DLD1 (cell line): ENCODE measurements around the gene PCDHB6.
"Not testable (repeated sequence)": the region's sequence is repeated elsewhere in the genome, so short reads cannot be mapped to it uniquely, and the experiment has no call there.

ENCODE experiments used
- in situ Hi-C: cut with HindIII; loops from 2 replicates; pipeline ENCODE4 v1.10.0; 2017; ENCODE audit warnings: low sequenced_read_pairs

Gene PCDHB6

DNA sequence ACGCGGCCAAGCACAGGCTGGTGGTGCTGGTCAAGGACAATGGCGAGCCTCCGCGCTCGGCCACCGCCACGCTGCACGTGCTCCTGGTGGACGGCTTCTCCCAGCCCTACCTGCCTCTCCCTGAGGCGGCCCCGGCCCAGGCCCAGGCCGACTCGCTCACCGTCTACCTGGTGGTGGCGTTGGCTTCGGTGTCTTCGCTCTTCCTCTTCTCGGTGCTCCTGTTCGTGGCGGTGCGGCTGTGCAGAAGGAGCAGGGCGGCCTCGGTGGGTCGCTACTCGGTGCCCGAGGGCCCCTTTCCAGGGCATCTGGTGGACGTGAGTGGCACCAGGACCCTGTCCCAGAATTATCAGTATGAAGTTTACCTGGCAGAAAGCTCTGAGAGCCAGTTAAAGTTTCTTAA is 8.0 kb downstream of the PCDHB6 start:
- in situ Hi-C loops, result not testable (repeated sequence)

GRCh38 chr5:141172381-141173204 is 22.7 kb downstream of the PCDHB6 start, which contains the start of gene PCDHB7:
Gene PCDHB7 (plus strand): TSS chr5:141172644. CDS start chr5:141172836, 192 bp downstream.
- in situ Hi-C loops, result no loop called here

- in situ Hi-C loops, result not testable (repeated sequence)
These were observed 24.6 kb downstream of the PCDHB6 start for GRCh38 chr5:141174291-141175104.

DNA sequence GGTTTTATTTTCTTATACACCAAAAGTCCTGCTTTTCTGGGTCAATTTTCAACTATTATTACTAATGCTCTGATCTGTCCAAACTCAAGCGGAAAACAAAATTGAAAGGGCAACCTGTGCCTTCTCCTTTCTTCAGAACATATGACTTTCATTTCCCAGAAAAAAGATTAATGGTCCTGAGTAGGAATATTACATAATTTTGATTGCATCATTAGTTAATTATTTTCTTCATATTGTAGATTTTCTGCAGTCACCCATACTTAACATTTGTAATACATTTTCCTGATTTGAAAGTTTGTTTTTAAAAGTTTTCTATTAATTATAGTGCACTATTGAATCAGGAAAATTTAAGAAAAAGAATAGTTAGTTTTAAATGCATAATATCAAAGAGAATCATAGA is 26.1 kb downstream of the PCDHB6 start:
- in situ Hi-C loops, result no loop called here

DNA sequence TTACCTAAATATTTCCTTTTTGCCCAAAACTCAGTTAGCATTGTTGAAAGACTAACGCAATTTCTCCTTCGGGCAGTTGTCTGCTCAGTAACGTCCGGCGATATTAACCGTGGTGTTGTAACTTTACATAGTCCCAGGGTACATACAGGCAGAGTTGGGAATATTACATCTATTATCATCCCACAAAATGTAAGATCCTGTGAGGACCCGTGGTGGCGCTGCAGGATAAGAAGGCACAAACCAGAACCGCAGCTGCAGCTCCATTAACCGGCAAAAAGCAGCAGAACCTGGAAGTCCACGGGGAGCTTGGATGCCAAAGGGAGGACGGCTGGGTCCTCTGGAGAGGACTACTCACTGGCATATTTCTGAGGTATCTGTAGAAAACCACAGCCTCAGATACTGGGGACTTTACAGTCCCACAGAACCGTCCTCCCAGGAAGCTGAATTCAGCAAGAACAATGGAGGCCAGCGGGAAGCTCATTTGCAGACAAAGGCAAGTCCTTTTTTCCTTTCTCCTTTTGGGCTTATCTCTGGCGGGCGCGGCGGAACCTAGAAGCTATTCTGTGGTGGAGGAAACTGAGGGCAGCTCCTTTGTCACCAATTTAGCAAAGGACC is 27.8 kb downstream of the PCDHB6 start, which contains the start of gene PCDHB8:
Gene PCDHB8 (plus strand): TSS at position 214 of the 615 bp plus-strand sequence. CDS start 245 bp downstream, at position 459.
- in situ Hi-C loops, result not testable (repeated sequence)

DNA sequence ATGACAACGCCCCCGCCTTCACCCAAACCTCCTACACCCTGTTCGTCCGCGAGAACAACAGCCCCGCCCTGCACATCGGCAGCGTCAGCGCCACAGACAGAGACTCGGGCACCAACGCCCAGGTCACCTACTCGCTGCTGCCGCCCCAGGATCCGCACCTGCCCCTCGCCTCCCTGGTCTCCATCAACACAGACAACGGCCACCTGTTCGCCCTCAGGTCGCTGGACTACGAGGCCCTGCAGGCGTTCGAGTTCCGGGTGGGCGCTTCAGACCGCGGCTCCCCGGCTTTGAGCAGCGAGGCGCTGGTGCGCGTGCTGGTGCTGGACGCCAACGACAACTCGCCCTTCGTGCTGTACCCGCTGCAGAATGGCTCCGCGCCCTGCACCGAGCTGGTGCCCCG is 29.5 kb downstream of the PCDHB6 start:
- in situ Hi-C loops, result not testable (repeated sequence)

DNA sequence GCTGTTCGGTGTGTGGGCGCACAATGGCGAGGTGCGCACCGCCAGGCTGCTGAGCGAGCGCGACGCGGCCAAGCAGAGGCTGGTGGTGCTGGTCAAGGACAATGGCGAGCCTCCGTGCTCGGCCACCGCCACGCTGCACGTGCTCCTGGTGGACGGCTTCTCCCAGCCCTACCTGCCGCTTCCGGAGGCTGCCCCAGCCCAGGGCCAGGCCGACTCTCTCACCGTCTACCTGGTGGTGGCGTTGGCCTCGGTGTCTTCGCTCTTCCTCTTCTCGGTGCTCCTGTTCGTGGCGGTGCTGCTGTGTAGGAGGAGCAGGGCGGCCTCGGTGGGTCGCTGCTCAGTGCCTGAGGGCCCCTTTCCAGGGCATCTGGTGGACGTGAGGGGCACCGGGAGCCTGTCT is 30.0 kb downstream of the PCDHB6 start:
- in situ Hi-C loops, result not testable (repeated sequence)

DNA sequence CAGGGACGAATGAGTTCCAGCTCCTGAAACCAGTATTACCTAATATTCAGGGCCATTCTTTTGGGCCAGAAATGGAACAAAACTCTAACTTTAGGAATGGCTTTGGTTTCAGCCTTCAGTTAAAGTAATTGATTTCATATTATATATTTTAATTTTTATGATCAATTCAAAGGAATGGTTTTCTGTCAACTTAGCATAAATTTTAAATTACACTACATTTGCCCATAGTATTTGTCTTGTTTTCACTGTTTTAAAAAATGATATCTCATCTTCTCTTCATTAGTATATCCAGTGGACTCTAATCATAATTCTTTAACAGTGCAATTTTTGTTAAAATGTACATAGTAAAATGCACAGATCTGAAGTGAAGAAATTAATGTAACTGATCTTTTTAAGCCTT is 30.5 kb downstream of the PCDHB6 start:
- in situ Hi-C loops, result no loop called here

DNA sequence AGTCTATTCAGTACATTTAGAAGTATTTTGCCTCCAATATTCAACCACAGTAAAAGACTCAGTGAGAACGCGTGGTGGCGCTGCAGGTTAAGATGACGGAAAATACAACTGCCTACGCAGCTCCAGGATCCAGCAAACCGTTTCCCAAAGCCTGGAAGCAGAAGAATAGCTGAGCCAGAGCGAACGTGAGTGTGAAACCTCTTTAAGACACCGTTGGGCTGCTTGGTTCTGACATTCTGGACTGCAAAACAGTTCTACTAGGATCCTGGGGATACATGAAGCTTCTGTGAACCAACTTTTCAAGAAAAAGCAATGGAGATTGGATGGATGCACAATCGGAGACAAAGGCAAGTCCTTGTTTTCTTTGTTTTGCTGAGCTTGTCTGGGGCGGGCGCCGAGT is 32.4 kb downstream of the PCDHB6 start, which contains the start of gene PCDHB16:
Gene PCDHB16 (plus strand): TSS at position 140 of the 400 bp plus-strand sequence. CDS start 173 bp downstream, at position 313.
- in situ Hi-C loops, result no loop called here

- in situ Hi-C loops, result not testable (repeated sequence)
These were observed 34.4 kb downstream of the PCDHB6 start for GRCh38 chr5:141184117-141184855.

- in situ Hi-C loops, result no loop called here
These were observed 37.1 kb downstream of the PCDHB6 start, which contains the start of gene PCDHB9 for GRCh38 chr5:141186897-141187512. Gene PCDHB9 (plus strand): TSS chr5:141187161. CDS start chr5:141187319, 158 bp downstream.

DNA sequence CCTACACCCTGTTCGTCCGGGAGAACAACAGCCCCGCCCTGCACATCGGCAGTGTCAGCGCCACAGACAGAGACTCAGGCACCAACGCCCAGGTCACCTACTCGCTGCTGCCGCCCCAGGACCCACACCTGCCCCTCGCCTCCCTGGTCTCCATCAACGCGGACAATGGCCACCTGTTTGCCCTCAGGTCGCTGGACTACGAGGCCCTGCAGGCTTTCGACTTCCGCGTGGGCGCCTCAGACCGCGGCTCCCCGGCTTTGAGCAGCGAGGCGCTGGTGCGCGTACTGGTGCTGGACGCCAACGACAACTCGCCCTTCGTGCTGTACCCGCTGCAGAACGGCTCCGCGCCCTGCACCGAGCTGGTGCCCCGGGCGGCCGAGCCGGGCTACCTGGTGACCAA is 38.8 kb downstream of the PCDHB6 start:
- in situ Hi-C loops, result not testable (repeated sequence)

DNA sequence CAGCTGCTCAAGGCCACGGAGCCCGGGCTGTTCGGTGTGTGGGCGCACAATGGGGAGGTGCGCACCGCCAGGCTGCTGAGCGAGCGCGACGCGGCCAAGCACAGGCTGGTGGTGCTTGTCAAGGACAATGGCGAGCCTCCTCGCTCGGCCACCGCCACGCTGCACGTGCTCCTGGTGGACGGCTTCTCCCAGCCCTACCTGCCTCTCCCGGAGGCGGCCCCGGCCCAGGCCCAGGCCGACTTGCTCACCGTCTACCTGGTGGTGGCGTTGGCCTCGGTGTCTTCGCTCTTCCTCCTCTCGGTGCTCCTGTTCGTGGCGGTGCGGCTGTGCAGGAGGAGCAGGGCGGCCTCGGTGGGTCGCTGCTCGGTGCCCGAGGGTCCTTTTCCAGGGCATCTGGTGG is 39.3 kb downstream of the PCDHB6 start:
- in situ Hi-C loops, result not testable (repeated sequence)

DNA sequence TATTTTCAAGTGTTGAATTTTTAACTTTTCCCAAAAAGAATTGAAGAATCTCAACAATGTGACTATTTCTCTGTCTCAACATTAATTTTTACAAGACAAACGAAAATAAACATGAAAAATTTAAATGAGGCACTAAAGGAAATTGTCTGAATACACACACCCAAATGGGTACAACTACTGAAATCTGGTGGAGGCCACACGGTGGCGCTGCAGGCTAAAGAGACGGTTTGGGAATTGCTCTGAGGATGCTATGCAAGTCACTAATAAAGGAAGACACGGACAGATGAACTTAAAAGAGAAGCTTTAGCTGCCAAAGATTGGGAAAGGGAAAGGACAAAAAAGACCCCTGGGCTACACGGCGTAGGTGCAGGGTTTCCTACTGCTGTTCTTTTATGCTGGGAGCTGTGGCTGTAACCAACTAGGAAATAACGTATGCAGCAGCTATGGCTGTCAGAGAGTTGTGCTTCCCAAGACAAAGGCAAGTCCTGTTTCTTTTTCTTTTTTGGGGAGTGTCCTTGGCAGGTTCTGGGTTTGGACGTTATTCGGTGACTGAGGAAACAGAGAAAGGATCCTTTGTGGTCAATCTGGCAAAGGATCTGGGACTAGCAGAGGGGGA is 42.4 kb downstream of the PCDHB6 start, which contains the start of gene PCDHB10:
Gene PCDHB10 (plus strand): TSS at position 244 of the 616 bp plus-strand sequence. CDS start 200 bp downstream, at position 444.
- in situ Hi-C loops, result no loop called here

DNA sequence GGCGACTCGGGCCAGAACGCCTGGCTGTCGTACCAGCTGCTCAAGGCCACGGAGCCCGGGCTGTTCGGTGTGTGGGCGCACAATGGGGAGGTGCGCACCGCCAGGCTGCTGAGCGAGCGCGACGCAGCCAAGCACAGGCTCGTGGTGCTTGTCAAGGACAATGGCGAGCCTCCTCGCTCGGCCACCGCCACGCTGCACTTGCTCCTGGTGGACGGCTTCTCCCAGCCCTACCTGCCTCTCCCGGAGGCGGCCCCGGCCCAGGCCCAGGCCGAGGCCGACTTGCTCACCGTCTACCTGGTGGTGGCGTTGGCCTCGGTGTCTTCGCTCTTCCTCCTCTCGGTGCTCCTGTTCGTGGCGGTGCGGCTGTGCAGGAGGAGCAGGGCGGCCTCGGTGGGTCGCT is 44.5 kb downstream of the PCDHB6 start:
- in situ Hi-C loops, result not testable (repeated sequence)

- in situ Hi-C loops, result no loop called here
These were observed 46.5 kb downstream of the PCDHB6 start for GRCh38 chr5:141196363-141196762.

GRCh38 chr5:141199359-141200235 is 49.7 kb downstream of the PCDHB6 start, which contains the start of gene PCDHB11:
Gene PCDHB11 (plus strand): TSS chr5:141199627. CDS start chr5:141199775, 148 bp downstream.
- in situ Hi-C loops, result no loop called here

DNA sequence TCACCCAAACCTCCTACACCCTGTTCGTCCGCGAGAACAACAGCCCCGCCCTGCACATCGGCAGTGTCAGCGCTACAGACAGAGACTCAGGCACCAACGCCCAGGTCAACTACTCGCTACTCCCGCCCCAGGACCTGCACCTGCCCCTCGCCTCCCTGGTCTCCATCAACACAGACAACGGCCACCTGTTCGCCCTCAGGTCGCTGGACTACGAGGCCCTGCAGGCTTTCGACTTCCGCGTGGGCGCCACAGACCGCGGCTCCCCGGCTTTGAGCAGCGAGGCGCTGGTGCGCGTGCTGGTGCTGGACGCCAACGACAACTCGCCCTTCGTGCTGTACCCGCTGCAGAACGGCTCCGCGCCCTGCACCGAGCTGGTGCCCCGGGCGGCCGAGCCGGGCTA is 51.3 kb downstream of the PCDHB6 start:
- in situ Hi-C loops, result not testable (repeated sequence)
